HG03175 (cell line): ENCODE results near the gene LIPK.
"Not testable (repeated sequence)": the region's sequence is repeated elsewhere in the genome, so short reads cannot be mapped to it uniquely, and the experiment has no call there.

Source experiments
- ATAC-seq: cut with Tn5 transposase; IDR thresholded peaks from one replicate; pipeline ENCODE4 v1.9.1; 2021; ENCODE audit warnings: mild to moderate bottlenecking, moderate library complexity; ENCODE audit not compliant: unreplicated experiment

LIPK gene

DNA sequence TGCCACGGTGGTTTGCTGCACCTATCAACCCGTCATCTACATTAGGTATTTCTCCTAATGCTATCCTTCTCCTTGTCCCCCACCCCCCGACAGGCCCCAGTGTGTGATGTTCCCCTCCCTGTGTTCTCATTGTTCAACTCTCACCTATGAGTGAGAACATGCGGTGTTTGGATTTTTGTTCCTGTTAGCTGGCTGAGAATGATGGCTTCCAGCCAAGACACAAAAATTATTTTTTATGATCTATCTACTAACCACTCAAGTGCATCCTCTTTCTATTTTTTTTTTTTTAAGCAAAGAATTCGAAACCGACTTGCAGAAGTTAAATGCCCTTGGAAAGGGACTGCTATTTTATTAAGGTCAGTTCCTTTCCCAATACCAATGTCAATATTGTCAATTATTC, 3.3 kb downstream of the LIPK start:
- not testable (repeated sequence) for ATAC-seq

DNA sequence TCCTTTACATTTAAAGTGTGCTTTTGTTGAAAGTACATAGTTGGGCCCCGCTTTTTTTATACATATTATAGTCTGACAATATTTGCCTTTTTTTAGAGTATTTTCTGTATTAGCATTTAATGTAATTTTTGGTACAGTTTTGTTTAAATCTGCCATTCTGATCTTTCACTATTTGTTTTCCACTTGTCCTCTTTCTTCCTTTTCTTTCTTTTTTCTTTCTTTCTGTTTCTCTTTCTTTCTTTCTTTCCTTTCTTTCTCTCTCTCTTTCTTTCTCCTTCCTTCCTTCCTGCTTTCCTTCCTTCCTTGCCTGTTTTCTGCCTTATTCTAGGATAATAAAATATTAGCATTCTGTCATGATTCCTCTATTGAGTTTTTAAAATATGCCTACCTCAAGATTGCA, 9.5 kb downstream of the LIPK start:
- ATAC-seq: no peak

- no peak for ATAC-seq
These were observed 15.3 kb downstream of the LIPK start for GRCh38 chr10:88721392-88721791.

GRCh38 chr10:88725798-88726197, 19.7 kb downstream of the LIPK start:
- ATAC-seq: no peak

- ATAC-seq: no peak
These were observed 22.2 kb downstream of the LIPK start for GRCh38 chr10:88728107-88728763.

DNA sequence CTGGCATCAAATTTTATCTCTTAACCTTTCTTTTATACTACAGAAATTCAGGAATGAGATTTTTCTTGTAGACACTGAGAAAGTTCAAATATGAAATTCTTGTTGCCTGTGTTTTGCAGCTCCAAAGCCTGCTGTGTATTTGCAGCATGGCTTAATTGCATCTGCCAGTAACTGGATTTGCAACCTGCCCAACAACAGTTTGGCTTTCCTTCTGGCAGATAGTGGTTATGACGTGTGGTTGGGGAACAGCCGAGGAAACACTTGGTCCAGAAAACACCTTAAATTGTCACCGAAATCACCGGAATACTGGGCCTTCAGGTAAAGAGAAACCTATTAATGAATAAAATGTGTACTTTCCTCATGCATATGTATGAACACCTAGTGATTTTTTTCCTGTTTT, 24.8 kb downstream of the LIPK start:
- no peak for ATAC-seq

GRCh38 chr10:88731296-88731695, 25.2 kb downstream of the LIPK start:
- no peak for ATAC-seq

GRCh38 chr10:88733215-88733614, 27.2 kb downstream of the LIPK start:
- ATAC-seq: no peak

- ATAC-seq: no peak
These were observed 29.6 kb downstream of the LIPK start for GRCh38 chr10:88735661-88736060.

GRCh38 chr10:88741921-88742320, 35.9 kb downstream of the LIPK start:
- ATAC-seq: not testable (repeated sequence)

- no peak for ATAC-seq
These were observed 36.4 kb downstream of the LIPK start for GRCh38 chr10:88742448-88742847.

DNA sequence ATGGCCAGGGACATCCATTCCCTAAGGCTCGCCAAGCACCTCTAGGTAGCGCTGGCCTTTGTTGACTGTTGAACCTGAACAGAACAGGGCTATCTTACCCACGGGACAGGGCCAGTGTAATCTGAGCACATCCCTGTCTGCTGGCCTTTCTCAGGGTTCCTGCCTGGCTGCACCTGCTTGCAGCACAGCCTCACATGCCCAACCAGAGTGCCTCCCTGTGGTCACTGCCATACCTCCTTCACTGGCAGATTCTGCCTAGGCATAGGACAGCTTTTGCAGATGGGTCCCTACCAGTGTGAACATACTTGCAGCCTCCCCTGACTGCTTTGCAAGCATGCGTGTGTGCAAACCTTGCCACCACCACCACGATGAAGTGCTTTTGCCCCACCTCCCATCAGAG, 38.0 kb downstream of the LIPK start:
- ATAC-seq: no peak

- ATAC-seq: no peak
These were observed 39.6 kb downstream of the LIPK start for GRCh38 chr10:88745633-88746032.

DNA sequence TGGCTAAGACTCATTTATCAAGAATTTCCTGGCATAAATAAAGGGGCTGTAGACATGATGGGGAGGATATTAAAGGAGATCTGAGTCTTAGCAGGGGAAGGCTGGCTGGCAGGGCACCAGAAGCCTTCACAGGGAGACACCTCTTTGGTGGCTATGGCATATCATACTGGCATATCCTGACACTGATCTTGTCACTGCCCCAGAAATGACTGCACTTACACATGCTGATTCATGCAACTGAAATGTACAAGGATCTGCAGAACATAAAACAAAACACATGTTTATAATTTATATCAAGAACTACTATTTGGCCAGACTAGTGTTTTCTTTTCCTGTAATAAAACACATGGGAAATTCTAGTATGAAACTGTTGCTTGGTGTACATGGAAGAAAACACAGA, 48.2 kb downstream of the LIPK start:
- ATAC-seq: no peak

DNA sequence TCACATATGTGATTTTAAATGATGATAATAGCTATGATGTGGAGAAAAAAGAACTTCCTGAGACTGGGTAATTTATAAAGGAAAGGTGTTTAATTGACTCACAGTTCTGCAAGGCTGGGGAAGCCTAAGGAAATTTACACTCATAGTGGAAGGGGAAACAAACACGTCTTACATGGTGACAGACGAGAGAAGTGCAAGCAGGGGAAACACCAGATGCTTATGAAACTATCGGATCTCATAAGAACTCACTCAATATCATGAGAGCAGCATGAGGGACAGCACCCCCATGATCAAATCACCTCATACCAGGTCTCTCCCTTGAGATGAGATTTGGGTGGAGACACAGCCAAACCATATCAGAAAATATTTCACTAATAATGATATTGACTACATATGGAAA, 49.7 kb downstream of the LIPK start:
- ATAC-seq: no peak

GRCh38 chr10:88756660-88757059, 50.6 kb downstream of the LIPK start:
- ATAC-seq: no peak

DNA sequence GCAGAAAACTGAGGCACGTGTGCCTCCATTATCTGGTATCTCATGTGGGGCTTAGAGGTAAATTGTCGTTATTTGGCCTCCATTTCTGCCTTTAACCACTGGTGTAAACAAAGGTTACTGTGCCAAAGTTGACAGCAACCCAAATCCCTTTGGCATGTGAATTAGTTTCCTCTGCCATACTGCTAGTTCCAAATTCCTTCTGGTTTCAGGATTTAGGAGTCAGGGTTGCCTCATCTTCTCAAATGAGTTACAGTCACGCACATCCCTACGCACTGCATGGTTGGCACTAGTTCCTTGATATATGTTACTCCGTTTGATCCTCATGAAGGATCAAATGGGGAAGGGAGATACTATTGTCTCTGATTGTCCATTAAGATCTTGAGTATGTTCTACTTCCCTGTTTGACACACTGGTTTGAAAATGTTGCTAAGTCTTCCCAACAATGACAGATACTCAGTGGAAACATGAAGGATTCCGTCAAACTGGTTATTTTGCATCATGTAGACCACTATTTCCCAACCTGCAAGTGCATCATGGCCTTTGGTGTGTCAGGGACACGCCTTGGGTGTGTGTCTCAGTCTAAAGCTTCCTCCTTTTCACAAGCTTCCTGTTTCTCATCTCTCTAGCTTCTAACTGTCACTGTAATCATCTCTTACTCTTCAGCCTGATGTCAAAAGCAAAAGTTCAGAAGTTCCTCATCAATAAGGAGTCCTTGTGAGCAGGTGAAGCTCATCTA, 53.5 kb downstream of the LIPK start, which contains the start of gene LIPN:
TSS of gene LIPN (plus strand) at position 655 of the 736 bp plus-strand sequence. CDS start 1,386 bp downstream, outside the sequence.
- no peak for ATAC-seq

GRCh38 chr10:88762906-88763305, 56.9 kb downstream of the LIPK start:
- ATAC-seq: no peak

DNA sequence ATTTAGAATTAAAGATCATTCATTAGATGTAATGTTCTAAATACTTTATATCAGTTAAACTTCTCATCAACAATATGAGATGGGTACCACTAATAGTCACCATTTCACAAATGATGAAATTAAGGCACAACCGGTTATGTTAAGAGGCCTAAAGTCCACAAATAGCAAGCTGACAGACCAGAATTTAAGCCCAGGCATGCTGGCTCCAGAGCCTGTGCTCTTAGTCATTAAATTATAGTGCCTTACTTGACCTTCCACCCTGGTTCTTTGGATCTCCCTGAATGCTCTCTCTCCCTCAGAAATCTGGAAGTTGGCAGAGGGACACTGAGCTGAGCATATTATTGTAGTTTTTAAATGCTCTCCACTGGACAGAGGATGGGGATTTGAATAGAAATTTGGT, 57.4 kb downstream of the LIPK start:
- ATAC-seq: no peak

GRCh38 chr10:88764110-88764509, 58.1 kb downstream of the LIPK start:
- no peak for ATAC-seq

DNA sequence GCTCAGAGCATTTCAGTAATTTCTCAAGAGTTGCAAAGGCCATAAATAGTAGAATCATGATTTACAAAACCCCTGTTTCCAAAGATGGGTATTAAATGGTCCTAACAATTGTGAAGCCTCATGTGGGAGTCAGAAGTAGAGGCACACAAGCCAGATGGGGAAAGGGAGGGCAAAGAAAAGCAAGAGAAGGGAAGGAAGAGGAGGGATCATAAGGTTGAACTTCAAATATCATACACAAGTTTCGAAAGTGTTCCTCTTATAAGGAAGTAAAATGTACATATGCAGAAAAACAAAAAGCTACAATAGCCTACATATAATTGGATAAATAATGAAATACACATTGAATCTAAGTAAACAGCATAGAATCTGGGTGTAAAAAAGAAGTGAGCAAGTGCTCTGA, 59.8 kb downstream of the LIPK start:
- no peak for ATAC-seq

DNA sequence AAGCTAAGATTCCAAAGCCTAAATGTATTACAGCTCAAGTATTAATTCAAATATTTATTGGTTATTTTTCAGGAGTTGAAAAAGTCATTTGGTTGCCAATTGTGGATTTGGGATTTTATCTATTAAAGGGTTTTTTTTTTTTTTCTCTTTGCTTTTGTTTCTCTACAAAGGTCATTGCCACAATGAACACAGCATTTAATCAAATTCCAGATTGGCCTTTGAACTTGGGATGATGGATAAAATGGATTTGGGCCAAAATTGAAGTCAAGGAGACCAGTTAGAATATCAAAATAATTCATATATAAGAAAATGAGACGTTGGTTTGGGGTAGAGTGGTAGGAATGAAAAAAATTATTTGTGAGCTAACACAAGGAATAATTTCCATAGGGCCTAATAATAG, 63.3 kb downstream of the LIPK start:
- ATAC-seq: no peak

GRCh38 chr10:88781206-88781605, 75.2 kb downstream of the LIPK start:
- no peak for ATAC-seq
